SK-N-MC (cell line): Measurements from ENCODE around the gene PTPRF.

Source experiments
- EZH2 ChIP-seq: fragments of 200-600 bp; sonication (generic); IDR thresholded peaks from one replicate; pipeline ENCODE4 v1.6.1; 2017; ENCODE audit warnings: antibody characterized with exemption
- POLR2AphosphoS5 ChIP-seq: IDR thresholded peaks from 2 replicates; pipeline ENCODE4 v1.6.1; 2012; ENCODE audit warnings: mild to moderate bottlenecking, low read depth, low read length, borderline replicate concordance

- TF ChIP-seq POLR2AphosphoS5 (no peak), EZH2 (no peak)
These were observed 120.5 kb downstream of the PTPRF start for GRCh38 chr1:43651188-43651587.
